HG03108 (cell line): ENCODE measurements around the gene PEX10.

Experiments
- ATAC-seq: cut with Tn5 transposase; IDR thresholded peaks from one replicate; pipeline ENCODE4 v1.9.1; 2021; ENCODE audit warnings: moderate library complexity; ENCODE audit not compliant: unreplicated experiment

PEX10 gene

DNA sequence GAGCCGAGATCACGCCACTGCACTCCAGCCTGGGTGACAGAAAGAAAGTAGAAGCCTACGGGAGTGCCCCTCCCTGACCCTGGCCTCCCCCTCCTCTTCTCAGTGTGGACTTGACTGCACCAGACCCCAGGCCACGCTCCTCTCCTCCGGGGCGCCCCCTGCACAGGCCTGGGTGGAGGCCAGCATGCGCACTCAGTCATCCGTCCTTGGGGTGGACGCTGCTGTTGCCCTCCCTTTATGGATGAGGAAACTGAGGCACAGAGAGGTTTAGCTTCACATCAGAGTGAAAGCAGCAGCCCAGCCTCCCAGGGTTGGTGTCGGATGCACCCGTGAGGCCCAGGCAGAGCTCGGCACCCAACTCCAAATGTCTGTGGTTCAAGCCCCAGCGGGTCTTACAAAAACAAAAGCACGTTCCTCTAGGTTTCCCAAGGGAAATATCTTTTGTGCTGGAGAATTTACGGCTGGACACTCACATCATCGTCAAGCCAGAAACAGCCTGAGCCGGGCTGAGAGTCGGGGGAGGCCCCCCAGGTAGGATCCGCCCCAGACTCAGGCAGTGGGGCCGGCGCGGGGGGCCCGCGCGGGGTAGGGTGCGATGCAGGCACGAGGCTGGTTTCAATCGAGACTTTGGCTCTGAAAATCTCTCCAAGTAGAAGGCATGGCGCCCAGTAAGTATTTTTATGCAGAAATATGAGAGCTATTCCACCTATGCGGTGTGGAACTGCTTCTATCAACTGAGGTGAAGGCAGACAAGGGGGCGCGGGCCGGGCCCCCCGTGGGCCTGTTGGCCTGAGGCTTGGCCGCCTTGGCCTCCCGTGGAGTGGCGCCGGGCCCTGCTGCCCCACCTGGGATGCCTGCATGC lies 57.6 kb downstream of the PEX10 start:
- no peak for ATAC-seq
